H9 (cell line): ENCODE data around the gene KIAA1210. TPM values are rescaled to one million over a fixed set of nuclear protein-coding genes. Genes with fewer than 3 reads are reported as not detected.

Source experiments
- DNase-seq: peaks from one replicate; pipeline ENCODE4 v3.0.0-alpha.2; 2017
- H2AFZ ChIP-seq: one replicate; pipeline ENCODE4 v1.6.1; 2013; ENCODE audit warnings: mild to moderate bottlenecking, low read length, control low read depth, moderate library complexity
- H2AK5ac ChIP-seq: 2 replicates; pipeline ENCODE4 v1.6.1; 2013; ENCODE audit warnings: low read length, control low read depth, mixed read lengths; ENCODE audit not compliant: insufficient read length
- H2BK120ac ChIP-seq: one replicate; pipeline ENCODE4 v1.6.1; 2013; ENCODE audit warnings: low read depth, mild to moderate bottlenecking, low read length, control low read depth, inconsistent platforms; ENCODE audit not compliant: poor library complexity, severe bottlenecking
- H2BK12ac ChIP-seq: 2 replicates; pipeline ENCODE4 v1.6.1; 2013; ENCODE audit warnings: low read length, control low read depth, mixed read lengths, low read depth; ENCODE audit not compliant: insufficient read length
- H2BK15ac ChIP-seq: 2 replicates; pipeline ENCODE4 v1.6.1; 2013; ENCODE audit warnings: low read depth, low read length, control low read depth
- H2BK20ac ChIP-seq: one replicate; pipeline ENCODE4 v1.6.1; 2013; ENCODE audit warnings: low read depth, mild to moderate bottlenecking, low read length, control low read depth, inconsistent platforms; ENCODE audit not compliant: poor library complexity, severe bottlenecking
- H2BK5ac ChIP-seq: 2 replicates; pipeline ENCODE4 v1.6.1; 2013; ENCODE audit warnings: low read length, control low read depth, mixed read lengths; ENCODE audit not compliant: insufficient read length
- H3K14ac ChIP-seq: 2 replicates; pipeline ENCODE4 v1.6.1; 2013; ENCODE audit warnings: low read length, control low read depth; ENCODE audit not compliant: insufficient read depth
- H3K18ac ChIP-seq: 2 replicates; pipeline ENCODE4 v1.6.1; 2013; ENCODE audit warnings: low read depth, mild to moderate bottlenecking, mixed read lengths, low read length, control low read depth; ENCODE audit not compliant: insufficient read length
- H3K23ac ChIP-seq: 2 replicates; pipeline ENCODE4 v1.6.1; 2013; ENCODE audit warnings: low read length, control low read depth, mixed read lengths, low read depth; ENCODE audit not compliant: insufficient read length
- H3K23me2 ChIP-seq: 2 replicates; pipeline ENCODE4 v1.6.1; 2013; ENCODE audit warnings: low read depth, mild to moderate bottlenecking, mixed read lengths, low read length, control low read depth; ENCODE audit not compliant: insufficient read length, poor library complexity, severe bottlenecking
- H3K27ac ChIP-seq: 2 replicates; pipeline ENCODE4 v1.5.1; 2013; ENCODE audit warnings: low read length, control low read depth, mixed read lengths, low read depth; ENCODE audit not compliant: insufficient read length
- H3K27me3 ChIP-seq: 2 replicates; pipeline ENCODE4 v1.6.1; 2013; ENCODE audit warnings: low read length, control low read depth, inconsistent platforms; ENCODE audit not compliant: insufficient read depth
- H3K4ac ChIP-seq: 2 replicates; pipeline ENCODE4 v1.6.1; 2013; ENCODE audit warnings: low read depth, mild to moderate bottlenecking, control low read depth, inconsistent platforms, low read length, moderate library complexity
- H3K4me1 ChIP-seq: 2 replicates; pipeline ENCODE4 v1.6.1; 2013; ENCODE audit warnings: low read length, control low read depth, inconsistent platforms; ENCODE audit not compliant: insufficient read depth
- H3K4me2 ChIP-seq: 2 replicates; pipeline ENCODE4 v1.6.1; 2013; ENCODE audit warnings: low read length, control low read depth, mixed read lengths; ENCODE audit not compliant: insufficient read length, insufficient read depth
- H3K56ac ChIP-seq: 2 replicates; pipeline ENCODE4 v1.6.1; 2013; ENCODE audit warnings: low read depth, mild to moderate bottlenecking, mixed read lengths, low read length, control low read depth; ENCODE audit not compliant: insufficient read length
- H3K79me1 ChIP-seq: 2 replicates; pipeline ENCODE4 v1.6.1; 2013; ENCODE audit warnings: low read depth, mild to moderate bottlenecking, moderate library complexity, low read length, control low read depth, inconsistent platforms; ENCODE audit not compliant: insufficient read depth, poor library complexity, severe bottlenecking
- H3K79me2 ChIP-seq: 2 replicates; pipeline ENCODE4 v1.6.1; 2013; ENCODE audit warnings: low read length, control low read depth, inconsistent platforms; ENCODE audit not compliant: insufficient read depth
- H3K9ac ChIP-seq: 2 replicates; pipeline ENCODE4 v1.6.1; 2013; ENCODE audit warnings: low read length, control low read depth, mixed read lengths; ENCODE audit not compliant: insufficient read length; ENCODE audit errors: extremely low read depth
- H3K9me3 ChIP-seq: one replicate; pipeline ENCODE4 v1.6.1; 2013; ENCODE audit warnings: low read depth, low read length, inconsistent platforms; ENCODE audit not compliant: control insufficient read depth
- H3T11ph ChIP-seq: one replicate; pipeline ENCODE4 v1.6.1; 2013; ENCODE audit warnings: mild to moderate bottlenecking, low read length, control low read depth, inconsistent platforms
- H4K20me1 ChIP-seq: one replicate; pipeline ENCODE4 v1.6.1; 2013; ENCODE audit not compliant: control insufficient read depth, insufficient read length, insufficient read depth
- H4K5ac ChIP-seq: 2 replicates; pipeline ENCODE4 v1.6.1; 2013; ENCODE audit warnings: low read depth, mild to moderate bottlenecking, mixed read lengths, low read length, control low read depth; ENCODE audit not compliant: insufficient read length
- H4K8ac ChIP-seq: replicated peaks from 2 replicates; pipeline ENCODE4 v1.6.1; 2013; ENCODE audit warnings: low read length, control low read depth, mixed read lengths, low read depth; ENCODE audit not compliant: insufficient read length
- H4K91ac ChIP-seq: 2 replicates; pipeline ENCODE4 v1.6.1; 2013; ENCODE audit warnings: low read depth, mild to moderate bottlenecking, moderate library complexity, mixed read lengths, low read length, control low read depth; ENCODE audit not compliant: insufficient read length
- H3K27ac Mint-ChIP-seq, 3 experiments: 2 replicates in 2 of 3; 3 replicates in 1 of 3; pipeline ENCODE4 v1.8.0; 2020 to 2021; ENCODE audit warnings: mixed read lengths in 3 of 3, mild to moderate bottlenecking in 1 of 3, moderate library complexity in 1 of 3
- H3K27me3 Mint-ChIP-seq: 2 replicates; pipeline ENCODE4 v1.8.0; 2021; ENCODE audit warnings: low read depth, mild to moderate bottlenecking, moderate library complexity, mixed read lengths
- H3K36me3 Mint-ChIP-seq, 3 experiments: 2 replicates in 2 of 3; 3 replicates in 1 of 3; pipeline ENCODE4 v1.8.0; 2020 to 2021; ENCODE audit warnings: low read depth in 3 of 3, mixed read lengths in 3 of 3; ENCODE audit not compliant: insufficient read depth in 1 of 3
- H3K4me1 Mint-ChIP-seq, 2 experiments: 2 replicates each; pipeline ENCODE4 v1.8.0; 2020; ENCODE audit warnings: mixed read lengths in 2 of 2
- H3K4me3 Mint-ChIP-seq, 2 experiments: 2 replicates in 1 of 2; 3 replicates in 1 of 2; pipeline ENCODE4 v1.8.0; 2020 to 2021; ENCODE audit warnings: mild to moderate bottlenecking in 2 of 2, mixed read lengths in 2 of 2, moderate library complexity in 1 of 2
- H3K9me3 Mint-ChIP-seq, 2 experiments: 2 replicates in 1 of 2; 3 replicates in 1 of 2; pipeline ENCODE4 v1.8.0; 2020; ENCODE audit warnings: mild to moderate bottlenecking in 2 of 2, mixed read lengths in 2 of 2, moderate library complexity in 1 of 2
- WGBS: extraction: QIAGEN DNeasy Blood & Tissue Kit; methylation state at CpG from one replicate; pipeline ENCODE4 v1.1.7; 2013; ENCODE audit warnings: missing lambda C conversion rate, low lambda C conversion rate, mixed read lengths; ENCODE audit not compliant: insufficient read length; ENCODE audit errors: extremely low coverage; 5-methylcytosine and 5-hydroxymethylcytosine counted together
- total RNA-seq: library from RNA; stranded (reverse); gene quantifications from 2 replicates; pipeline ENCODE4 v1.2.1, GENCODE V29; 2021
- TF ChIP-seq, protein P1 (sequence below): fragments of 200-600 bp; sonication (generic); conservative IDR thresholded peaks from 3 replicates; pipeline ENCODE4 v1.8.0; 2021; ENCODE audit warnings: antibody characterized with exemption, mild to moderate bottlenecking

KIAA1210 gene
- total RNA-seq, 1 experiment from 2014 or later = not detected

DNA sequence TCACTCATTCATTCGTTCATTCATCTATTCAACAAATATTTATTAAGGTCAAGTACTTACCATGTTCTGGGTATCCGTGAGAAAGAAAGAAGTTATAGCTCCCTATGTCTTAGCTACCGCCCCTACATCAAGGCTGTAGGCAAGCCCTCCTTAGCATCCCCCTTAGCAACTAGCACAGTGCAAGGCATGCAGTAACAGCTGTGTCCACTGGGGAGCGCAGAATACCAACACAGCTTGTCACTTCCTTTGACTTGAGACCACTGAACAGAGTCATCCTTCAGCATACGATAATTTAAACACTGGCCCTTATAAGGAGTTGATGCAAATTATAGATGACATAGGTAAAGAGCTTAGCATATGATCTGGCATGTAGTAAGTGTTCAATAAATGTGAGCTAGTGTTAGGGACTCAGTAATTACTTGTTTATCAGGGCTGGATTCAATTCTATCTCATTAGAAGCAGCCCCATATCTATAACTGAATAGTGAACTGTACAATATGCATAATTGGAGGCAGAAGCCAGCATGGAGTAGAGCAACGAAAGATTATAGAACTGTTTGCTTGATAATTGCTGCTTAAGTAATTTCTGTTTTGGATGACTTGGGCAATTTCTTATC lies 8.7 kb downstream of the KIAA1210 start:
- Histone ChIP-seq H2BK12ac (no peak overlapping the region), H3K23ac (no peak overlapping the region), H2BK5ac (no peak overlapping the region), H2BK120ac (no peak overlapping the region), H3K56ac (no peak overlapping the region), H3K79me2 (no peaks in the 10 kb centered on the region), H4K8ac (no peak overlapping the region), H3K9ac (no peak overlapping the region), H4K91ac (no peak overlapping the region), H3K4ac (no peak overlapping the region), H3K23me2 (no peaks in the 10 kb centered on the region), H2AK5ac (no peak overlapping the region), H3K14ac (no peak overlapping the region), H3K18ac (no peak overlapping the region), H2BK20ac (no peak overlapping the region), H3K27ac (no peak overlapping the region), H4K5ac (no peak overlapping the region), H2AFZ (no peak overlapping the region), H4K20me1 (no peaks in the 10 kb centered on the region), H2BK15ac (no peak overlapping the region), H3K9me3 (peaks cover 38% of the 10 kb centered on the region), H3K4me1 (no peaks in the 10 kb centered on the region), H3K4me2 (no peak overlapping the region), H3K27me3 (no peaks in the 10 kb centered on the region), H3T11ph (no peak overlapping the region), H3K79me1 (no peaks in the 10 kb centered on the region)
- no peak overlapping the region for H3K27ac Mint-ChIP-seq
- H3K9me3 Mint-ChIP-seq = peaks cover 59 to 63% of the 10 kb centered on the region in 2 experiments
- H3K4me3 Mint-ChIP-seq = no peak overlapping the region
- H3K4me1 Mint-ChIP-seq = no peaks in the 10 kb centered on the region
- H3K36me3 Mint-ChIP-seq = no peaks in the 10 kb centered on the region; a peak in 1 of 7 replicates
- peaks cover 1% of the 10 kb centered on the region for H3K27me3 Mint-ChIP-seq
- DNase-seq = peak; percentile 59
- TF ChIP-seq, protein P1, sequence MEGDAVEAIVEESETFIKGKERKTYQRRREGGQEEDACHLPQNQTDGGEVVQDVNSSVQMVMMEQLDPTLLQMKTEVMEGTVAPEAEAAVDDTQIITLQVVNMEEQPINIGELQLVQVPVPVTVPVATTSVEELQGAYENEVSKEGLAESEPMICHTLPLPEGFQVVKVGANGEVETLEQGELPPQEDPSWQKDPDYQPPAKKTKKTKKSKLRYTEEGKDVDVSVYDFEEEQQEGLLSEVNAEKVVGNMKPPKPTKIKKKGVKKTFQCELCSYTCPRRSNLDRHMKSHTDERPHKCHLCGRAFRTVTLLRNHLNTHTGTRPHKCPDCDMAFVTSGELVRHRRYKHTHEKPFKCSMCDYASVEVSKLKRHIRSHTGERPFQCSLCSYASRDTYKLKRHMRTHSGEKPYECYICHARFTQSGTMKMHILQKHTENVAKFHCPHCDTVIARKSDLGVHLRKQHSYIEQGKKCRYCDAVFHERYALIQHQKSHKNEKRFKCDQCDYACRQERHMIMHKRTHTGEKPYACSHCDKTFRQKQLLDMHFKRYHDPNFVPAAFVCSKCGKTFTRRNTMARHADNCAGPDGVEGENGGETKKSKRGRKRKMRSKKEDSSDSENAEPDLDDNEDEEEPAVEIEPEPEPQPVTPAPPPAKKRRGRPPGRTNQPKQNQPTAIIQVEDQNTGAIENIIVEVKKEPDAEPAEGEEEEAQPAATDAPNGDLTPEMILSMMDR = peak; percentile 68
- WGBS = no CpG with 5 or more reads among the region's 6 CpGs
